HepG2 (cell line): ENCODE results near the gene PSMB1. TPM values are rescaled to one million over a fixed set of nuclear protein-coding genes. Genes with fewer than 3 reads are reported as not detected.

Experiments
- CEBPZ ChIP-seq: IDR thresholded peaks from 2 replicates; pipeline ENCODE4 v1.6.1; 2012; ENCODE audit warnings: low read length, improper control_type of control experiment
- ELK4 ChIP-seq: sonication (generic); formaldehyde crosslinking; IDR thresholded peaks from 2 replicates; pipeline ENCODE4 v1.9.0; 2021; ENCODE audit warnings: missing genetic modification reagents, borderline replicate concordance
- FLYWCH1 ChIP-seq: sonication (generic); formaldehyde crosslinking; IDR thresholded peaks from 2 replicates; pipeline ENCODE4 v1.8.1; 2023; ENCODE audit warnings: mild to moderate bottlenecking, missing genetic modification reagents
- HIVEP1 ChIP-seq: sonication (generic); formaldehyde crosslinking; IDR thresholded peaks from 2 replicates; pipeline ENCODE4 v1.4.0; 2020; ENCODE audit warnings: mild to moderate bottlenecking, missing genetic modification reagents
- HNF4A ChIP-seq: sonication (generic); formaldehyde crosslinking; IDR thresholded peaks from 2 replicates; pipeline ENCODE4 v1.4.0; 2020; ENCODE audit warnings: missing genetic modification reagents
- MXI1 ChIP-seq: IDR thresholded peaks from 3 replicates; pipeline ENCODE4 v1.6.1; 2012; ENCODE audit warnings: low read depth, low read length, inconsistent platforms, borderline replicate concordance
- NFKBIZ ChIP-seq: IDR thresholded peaks from 2 replicates; pipeline ENCODE4 v1.6.1; 2018; ENCODE audit warnings: missing genetic modification reagents, missing compliant biosample characterization
- NFRKB ChIP-seq: fragments of 450-650 bp; IDR thresholded peaks from 2 replicates; pipeline ENCODE4 v1.6.1; 2017
- NR2F6 ChIP-seq, 2 experiments: IDR thresholded peaks; 2 replicates each; pipeline ENCODE4 v1.6.1; 2016; ENCODE audit warnings: antibody characterized with exemption in 1 of 2, mild to moderate bottlenecking in 1 of 2
- PREB ChIP-seq: sonication (generic); formaldehyde crosslinking; IDR thresholded peaks from 2 replicates; pipeline ENCODE4 v1.4.0; 2020; ENCODE audit warnings: missing genetic modification reagents
- SP2 ChIP-seq: sonication (generic); formaldehyde crosslinking; IDR thresholded peaks from 2 replicates; pipeline ENCODE4 v1.5.1; 2020; ENCODE audit warnings: mild to moderate bottlenecking, missing genetic modification reagents
- TAF15 ChIP-seq: fragments of 200-400 bp; formaldehyde crosslinking; IDR thresholded peaks from one replicate; pipeline ENCODE4 v1.6.1; 2018; ENCODE audit warnings: mild to moderate bottlenecking, low read depth, low read length; ENCODE audit not compliant: poor library complexity, severe bottlenecking
- TFDP2 ChIP-seq: sonication (generic); formaldehyde crosslinking; IDR thresholded peaks from 2 replicates; pipeline ENCODE4 v1.4.0; 2020; ENCODE audit warnings: missing genetic modification reagents
- THAP11 ChIP-seq: IDR thresholded peaks from 2 replicates; pipeline ENCODE4 v1.6.1; 2016; ENCODE audit warnings: missing biosample characterization, missing genetic modification reagents
- TSC22D2 ChIP-seq: sonication (generic); formaldehyde crosslinking; IDR thresholded peaks from 2 replicates; pipeline ENCODE4 v1.5.1; 2020; ENCODE audit warnings: missing genetic modification reagents, mild to moderate bottlenecking, borderline replicate concordance
- ZNF446 ChIP-seq: sonication (generic); formaldehyde crosslinking; IDR thresholded peaks from 2 replicates; pipeline ENCODE4 v1.5.0; 2020; ENCODE audit warnings: mild to moderate bottlenecking, missing genetic modification reagents
- ZNF572 ChIP-seq: sonication (generic); formaldehyde crosslinking; IDR thresholded peaks from 2 replicates; pipeline ENCODE4 v1.5.1; 2020; ENCODE audit warnings: mild to moderate bottlenecking, missing genetic modification reagents
- ZNF724P ChIP-seq: sonication (generic); formaldehyde crosslinking; IDR thresholded peaks from 2 replicates; pipeline ENCODE4 v1.8.0; 2022; ENCODE audit warnings: missing genetic modification reagents, borderline replicate concordance
- ZSCAN29 ChIP-seq: sonication (generic); formaldehyde crosslinking; conservative IDR thresholded peaks from 2 replicates; pipeline ENCODE4 v1.4.0; 2020; ENCODE audit warnings: mild to moderate bottlenecking, missing genetic modification reagents
- polyA plus RNA-seq, 8 experiments: library from polyadenylated mRNA; depleted of rRNA in 3 of 8; stranded (reverse) in 7 of 8; unstranded in 1 of 8; fragments of >200 nt; fragmentation: Illumina TruSeq in 4 of 8; extraction: Trizol in 4 of 8; gene quantifications; 2 replicates each; pipeline versions ENCODE4 v1.2.1 to v1.2.3, GENCODE V29; 2011 to 2016; ENCODE audit warnings: low read depth in 4 of 8, missing spikeins in 1 of 8, mixed read lengths in 1 of 8; ENCODE audit not compliant: insufficient read depth in 1 of 8
- total RNA-seq, 5 experiments: library from RNA; depleted of rRNA; stranded (reverse); fragments of >200 nt; fragmentation: Illumina TruSeq; extraction: Trizol; gene quantifications; 2 replicates each; pipeline ENCODE4 v1.2.3, GENCODE V29; 2016; ENCODE audit warnings: low read depth in 1 of 5
- TF ChIP-seq, protein P1 (sequence below): sonication (generic); formaldehyde crosslinking; IDR thresholded peaks from 2 replicates; pipeline ENCODE4 v1.8.1; 2023; ENCODE audit warnings: mild to moderate bottlenecking, missing genetic modification reagents

PSMB1 gene
- total and polyA plus RNA-seq, 2 of the 13 experiments (the other 11 are each of a cell fraction or from before 2014, with no cell fraction given) = 528 to 592 TPM

GRCh38 chr6:170584181-170584953 lies 31.3 kb upstream of the PSMB1 start, which contains the start of gene PDCD2 (continued):
- TF ChIP-seq HNF4A (CRISPR knock-in tag) = no peak
- TF ChIP-seq CEBPZ = no peak
- peak; percentile 90 for TF ChIP-seq SP2 (CRISPR knock-in tag)
- no peak; the same call in 1 of the 2 replicates for TF ChIP-seq PREB (CRISPR knock-in tag)
- TF ChIP-seq TFDP2 (CRISPR knock-in tag) = peak; percentile 47
- TF ChIP-seq, protein P1, sequence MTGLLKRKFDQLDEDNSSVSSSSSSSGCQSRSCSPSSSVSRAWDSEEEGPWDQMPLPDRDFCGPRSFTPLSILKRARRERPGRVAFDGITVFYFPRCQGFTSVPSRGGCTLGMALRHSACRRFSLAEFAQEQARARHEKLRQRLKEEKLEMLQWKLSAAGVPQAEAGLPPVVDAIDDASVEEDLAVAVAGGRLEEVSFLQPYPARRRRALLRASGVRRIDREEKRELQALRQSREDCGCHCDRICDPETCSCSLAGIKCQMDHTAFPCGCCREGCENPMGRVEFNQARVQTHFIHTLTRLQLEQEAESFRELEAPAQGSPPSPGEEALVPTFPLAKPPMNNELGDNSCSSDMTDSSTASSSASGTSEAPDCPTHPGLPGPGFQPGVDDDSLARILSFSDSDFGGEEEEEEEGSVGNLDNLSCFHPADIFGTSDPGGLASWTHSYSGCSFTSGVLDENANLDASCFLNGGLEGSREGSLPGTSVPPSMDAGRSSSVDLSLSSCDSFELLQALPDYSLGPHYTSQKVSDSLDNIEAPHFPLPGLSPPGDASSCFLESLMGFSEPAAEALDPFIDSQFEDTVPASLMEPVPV = peak; percentile 93
- TF ChIP-seq ZSCAN29 (CRISPR knock-in tag) = no peak
- no peak for TF ChIP-seq NFKBIZ
- peak; percentile 93 for TF ChIP-seq THAP11 (CRISPR knock-in tag)
- TF ChIP-seq HIVEP1 (CRISPR knock-in tag) = no peak
- no peak for TF ChIP-seq NFRKB
- TF ChIP-seq MXI1 = peak; percentile 93; the same call in 2 of the 3 replicates
- no peak; the same call in 1 of the 2 replicates for TF ChIP-seq ZNF724P (CRISPR knock-in tag)
- TF ChIP-seq TSC22D2 (CRISPR knock-in tag) = no peak
- TF ChIP-seq NR2F6 (IDR thresholded peaks at IDR 0.05) = no peak
- TF ChIP-seq NR2F6 (CRISPR knock-in tag; IDR thresholded peaks at IDR 0.05) = peak; percentile 18; the same call in 1 of the 2 replicates
- TF ChIP-seq ZNF572 (CRISPR knock-in tag) = 0 out of 2 replicates have a peak, but pooled peaks have one; percentile 82
- TF ChIP-seq TAF15 = no peak
- no peak for TF ChIP-seq FLYWCH1
- TF ChIP-seq ZNF446 (CRISPR knock-in tag) = no peak
- TF ChIP-seq ELK4 (CRISPR knock-in tag) = peak; percentile 70; the same call in 1 of the 2 replicates
